CD4-positive, alpha-beta memory T cell (primary cell): ENCODE results near the gene SH3D19. TPM values are rescaled to one million over a fixed set of nuclear protein-coding genes. Genes with fewer than 3 reads are reported as not detected.
"Not testable (repeated sequence)": the region's sequence is repeated elsewhere in the genome, so short reads cannot be mapped to it uniquely, and the experiment has no call there.

ENCODE experiments used
- CTCF ChIA-PET: fragments of 350-600 bp; sonication (Branson Sonifier 250); formaldehyde crosslinking; loops from one replicate; lab custom pipeline; 2021; ENCODE audit warnings: inconsistent platforms; ENCODE audit not compliant: partially characterized antibody; lab: Charles Lee
- POLR2A ChIA-PET: fragments of 350-600 bp; sonication (Branson Sonifier 250); formaldehyde crosslinking; loops from one replicate; lab custom pipeline; 2021; ENCODE audit not compliant: partially characterized antibody; lab: Charles Lee
- DNase-seq, 5 donors: peaks; one replicate each; pipeline versions ENCODE4 v3.0.0 to v3.0.0-alpha.2; 2020 to 2022; ENCODE audit warnings: mixed read lengths in 1 of 5
- H3K27ac ChIP-seq: one replicate; pipeline ENCODE4 v1.7.0; 2013; ENCODE audit warnings: low read depth, low read length
- H3K27me3 ChIP-seq: 2 replicates; pipeline ENCODE4 v1.7.0; 2013; ENCODE audit warnings: mild to moderate bottlenecking, low read length, moderate library complexity; ENCODE audit not compliant: insufficient read depth
- H3K36me3 ChIP-seq: 2 replicates; pipeline ENCODE4 v1.7.0; 2013; ENCODE audit warnings: mild to moderate bottlenecking, low read length, moderate library complexity; ENCODE audit not compliant: insufficient read depth
- H3K4me1 ChIP-seq: 2 replicates; pipeline ENCODE4 v1.7.0; 2013; ENCODE audit warnings: mild to moderate bottlenecking, low read length, moderate library complexity; ENCODE audit not compliant: insufficient read depth
- H3K4me3 ChIP-seq, 2 donors: one replicate each; pipeline ENCODE4 v1.7.0; 2013; ENCODE audit warnings: low read length in 2 of 2, mild to moderate bottlenecking in 1 of 2
- H3K9me3 ChIP-seq, 2 donors: one replicate each; pipeline ENCODE4 v1.7.0; 2013; ENCODE audit warnings: low read length in 2 of 2, control low read depth in 1 of 2; ENCODE audit not compliant: control insufficient read depth in 1 of 2
- H3K27ac Mint-ChIP-seq, 7 donors: one replicate each; pipeline ENCODE4 v1.8.0; 2020 to 2021; ENCODE audit warnings: mixed read lengths in 7 of 7, mild to moderate bottlenecking in 6 of 7, inconsistent platforms in 3 of 7, moderate library complexity in 3 of 7
- H3K27me3 Mint-ChIP-seq, 2 donors: one replicate each; pipeline ENCODE4 v1.8.0; 2020 to 2021; ENCODE audit warnings: mixed read lengths in 2 of 2
- H3K36me3 Mint-ChIP-seq, 2 donors: one replicate each; pipeline ENCODE4 v1.8.0; 2020 to 2021; ENCODE audit warnings: mixed read lengths in 2 of 2, inconsistent platforms in 1 of 2, mild to moderate bottlenecking in 1 of 2
- H3K4me1 Mint-ChIP-seq, 4 donors: one replicate each; pipeline ENCODE4 v1.8.0; 2020 to 2021; ENCODE audit warnings: mixed read lengths in 4 of 4, mild to moderate bottlenecking in 1 of 4
- H3K4me3 Mint-ChIP-seq, 8 donors: one replicate each; pipeline ENCODE4 v1.8.0; 2020 to 2021; ENCODE audit warnings: mixed read lengths in 8 of 8, mild to moderate bottlenecking in 7 of 8, moderate library complexity in 6 of 8, inconsistent platforms in 3 of 8
- H3K9me3 Mint-ChIP-seq, 8 donors: one replicate each; pipeline ENCODE4 v1.8.0; 2020 to 2021; ENCODE audit warnings: mixed read lengths in 8 of 8, mild to moderate bottlenecking in 5 of 8, inconsistent platforms in 3 of 8, moderate library complexity in 1 of 8
- intact Hi-C: fragments of 100-400 bp; cut with micrococcal nuclease; formaldehyde crosslinking; loops from one replicate; pipeline ENCODE4 v1.15.1; 2023
- polyA plus RNA-seq, 2 donors: library from polyadenylated mRNA; unstranded; fragments of 300-500 nt; fragmentation: Illumina TruSeq; gene quantifications; one replicate each; pipeline ENCODE4 v1.2.3, GENCODE V29; 2021
- total RNA-seq, 2 experiments: library from RNA; stranded (reverse); gene quantifications; one replicate each; pipeline ENCODE4 v1.2.3, GENCODE V29; 2021

Gene SH3D19
- total and polyA plus RNA-seq, 4 experiments from 2014 or later = 0.11 to 1.4 (median 0.79) TPM

- ChIA-PET CTCF (no interaction called here), POLR2A (no interaction called here)
- H3K36me3 ChIP-seq = no peaks in the 10 kb centered on the region
- H3K9me3 ChIP-seq = no peaks in the 10 kb centered on the region
- peaks cover 5% of the 10 kb centered on the region for H3K27me3 ChIP-seq
- intact Hi-C loops = no loop called here
- H3K9me3 Mint-ChIP-seq = peaks cover 0 to 4% (median 0%) of the 10 kb centered on the region in 8 donors
- peaks cover 31 to 36% of the 10 kb centered on the region in 2 donors for H3K27me3 Mint-ChIP-seq
- H3K4me1 Mint-ChIP-seq = peaks cover 6 to 14% (median 10%) of the 10 kb centered on the region in 4 donors
- no peak overlapping the region for H3K27ac ChIP-seq
- H3K36me3 Mint-ChIP-seq = no peaks in the 10 kb centered on the region
- H3K4me3 ChIP-seq = no peak overlapping the region
- no peak overlapping the region for H3K27ac Mint-ChIP-seq
- H3K4me1 ChIP-seq = no peaks in the 10 kb centered on the region
- no peak overlapping the region for H3K4me3 Mint-ChIP-seq
- DNase-seq = no peak
Observed at GRCh38 chr4:151329217-151330007, 4.0 kb upstream of the SH3D19 start.

GRCh38 chr4:151325949-151326246 lies 493 bp upstream of the SH3D19 start:
- Histone ChIP-seq H3K4me1 (no peaks in the 10 kb centered on the region), H3K27me3 (peaks cover 14% of the 10 kb centered on the region), H3K36me3 (no peaks in the 10 kb centered on the region), H3K4me3 (no peak overlapping the region), H3K27ac (no peak overlapping the region), H3K9me3 (no peaks in the 10 kb centered on the region)
- Mint-ChIP-seq H3K4me3 (peak overlapping the region; percentile 7 to 88 (median 62)), H3K36me3 (no peaks in the 10 kb centered on the region), H3K9me3 (peaks cover 0 to 4% (median 0%) of the 10 kb centered on the region in 8 donors), H3K27ac (no peak overlapping the region), H3K4me1 (peaks cover 11 to 19% (median 14%) of the 10 kb centered on the region in 4 donors), H3K27me3 (peaks cover 34 to 47% of the 10 kb centered on the region in 2 donors)
- intact Hi-C loops = no loop called here
- ChIA-PET POLR2A (no interaction called here), CTCF (no interaction called here)
- no peak for DNase-seq

- H3K4me3 ChIP-seq = no peak overlapping the region
- ChIA-PET CTCF (no interaction called here), POLR2A (no interaction called here)
- no peaks in the 10 kb centered on the region for H3K36me3 ChIP-seq
- H3K27ac Mint-ChIP-seq = no peak overlapping the region
- peaks cover 0 to 4% (median 0%) of the 10 kb centered on the region in 8 donors for H3K9me3 Mint-ChIP-seq
- peaks cover 14% of the 10 kb centered on the region for H3K27me3 ChIP-seq
- peaks cover 11 to 19% (median 14%) of the 10 kb centered on the region in 4 donors for H3K4me1 Mint-ChIP-seq
- H3K36me3 Mint-ChIP-seq = no peaks in the 10 kb centered on the region
- intact Hi-C loops = no loop called here
- H3K4me3 Mint-ChIP-seq = peak overlapping the region in 5 of 8 donors; percentile 55 to 70 (median 61)
- H3K27me3 Mint-ChIP-seq = peaks cover 40 to 47% of the 10 kb centered on the region in 2 donors
- H3K9me3 ChIP-seq = no peaks in the 10 kb centered on the region
- no peak overlapping the region for H3K27ac ChIP-seq
- no peak for DNase-seq
- no peaks in the 10 kb centered on the region for H3K4me1 ChIP-seq
Observed at GRCh38 chr4:151324752-151325110, 674 bp downstream of the SH3D19 start.

GRCh38 chr4:151324124-151324751 lies 1.2 kb downstream of the SH3D19 start:
- Mint-ChIP-seq H3K36me3 (no peaks in the 10 kb centered on the region), H3K27me3 (peaks cover 44 to 46% of the 10 kb centered on the region in 2 donors), H3K27ac (no peak overlapping the region), H3K4me1 (peaks cover 11 to 19% (median 14%) of the 10 kb centered on the region in 4 donors), H3K9me3 (peaks cover 0 to 4% (median 0%) of the 10 kb centered on the region in 8 donors), H3K4me3 (peak overlapping the region in 7 of 8 donors; percentile 1 to 76 (median 26))
- Histone ChIP-seq H3K4me1 (no peaks in the 10 kb centered on the region), H3K4me3 (no peak overlapping the region), H3K27me3 (peaks cover 14% of the 10 kb centered on the region), H3K36me3 (no peaks in the 10 kb centered on the region), H3K9me3 (no peaks in the 10 kb centered on the region), H3K27ac (no peak overlapping the region)
- ChIA-PET CTCF (no interaction called here), POLR2A (no interaction called here)
- intact Hi-C loops = no loop called here
- no peak for DNase-seq

- no peak for DNase-seq
- Mint-ChIP-seq H3K4me1 (peaks cover 11 to 19% (median 14%) of the 10 kb centered on the region in 4 donors), H3K27me3 (peaks cover 41 to 43% of the 10 kb centered on the region in 2 donors), H3K4me3 (peak overlapping the region in 1 of 8 donors; percentile 1), H3K27ac (no peak overlapping the region), H3K9me3 (peaks cover 0 to 4% (median 0%) of the 10 kb centered on the region in 8 donors), H3K36me3 (no peaks in the 10 kb centered on the region)
- H3K4me1 ChIP-seq = no peaks in the 10 kb centered on the region
- no peak overlapping the region for H3K4me3 ChIP-seq
- H3K27ac ChIP-seq = no peak overlapping the region
- intact Hi-C loops = no loop called here
- POLR2A ChIA-PET = no interaction called here
- no peaks in the 10 kb centered on the region for H3K36me3 ChIP-seq
- H3K27me3 ChIP-seq = peaks cover 14% of the 10 kb centered on the region
- CTCF ChIA-PET = no interaction called here
- H3K9me3 ChIP-seq = no peaks in the 10 kb centered on the region
Observed at GRCh38 chr4:151323667-151324066, 1.7 kb downstream of the SH3D19 start.

GRCh38 chr4:151322570-151322969 lies 2.8 kb downstream of the SH3D19 start:
- intact Hi-C loops = no loop called here
- Mint-ChIP-seq H3K27me3 (peaks cover 36 to 42% of the 10 kb centered on the region in 2 donors), H3K4me1 (peaks cover 11 to 19% (median 14%) of the 10 kb centered on the region in 4 donors), H3K27ac (no peak overlapping the region), H3K4me3 (no peak overlapping the region), H3K9me3 (peaks cover 0 to 4% (median 0%) of the 10 kb centered on the region in 8 donors), H3K36me3 (no peaks in the 10 kb centered on the region)
- no peaks in the 10 kb centered on the region for H3K36me3 ChIP-seq
- no peaks in the 10 kb centered on the region for H3K9me3 ChIP-seq
- CTCF ChIA-PET = no interaction called here
- peaks cover 14% of the 10 kb centered on the region for H3K27me3 ChIP-seq
- H3K27ac ChIP-seq = no peak overlapping the region
- no peak overlapping the region for H3K4me3 ChIP-seq
- no peak for DNase-seq
- POLR2A ChIA-PET = no interaction called here
- H3K4me1 ChIP-seq = no peaks in the 10 kb centered on the region

GRCh38 chr4:151322161-151322560 lies 3.2 kb downstream of the SH3D19 start:
- H3K27ac ChIP-seq, H3K9me3 Mint-ChIP-seq, H3K4me1 ChIP-seq, H3K36me3 ChIP-seq, H3K9me3 ChIP-seq, H3K4me3 Mint-ChIP-seq, intact Hi-C loops, CTCF ChIA-PET, POLR2A ChIA-PET, H3K4me3 ChIP-seq, DNase-seq, H3K27ac Mint-ChIP-seq, H3K36me3 Mint-ChIP-seq: not testable (repeated sequence)
- Mint-ChIP-seq H3K4me1 (peaks cover 11 to 19% (median 14%) of the 10 kb centered on the region in 4 donors), H3K27me3 (peaks cover 36 to 45% of the 10 kb centered on the region in 2 donors)
- H3K27me3 ChIP-seq = peaks cover 14% of the 10 kb centered on the region
